Right forelimb (tissue), 1 donor: ENCODE results near the gene TPM4.
"Not testable (repeated sequence)": the region's sequence is repeated elsewhere in the genome, so short reads cannot be mapped to it uniquely, and the experiment has no call there.

Experiments used
- DNase-seq: peaks from one replicate; pipeline ENCODE4 v3.0.0-alpha.2; 2018

TPM4 gene

GRCh38 chr19:16074488-16075365, 1.6 kb upstream of the TPM4 start:
- no peak for DNase-seq

- DNase-seq = no peak
These were observed 703 bp upstream of the TPM4 start for GRCh38 chr19:16075430-16076153.

DNA sequence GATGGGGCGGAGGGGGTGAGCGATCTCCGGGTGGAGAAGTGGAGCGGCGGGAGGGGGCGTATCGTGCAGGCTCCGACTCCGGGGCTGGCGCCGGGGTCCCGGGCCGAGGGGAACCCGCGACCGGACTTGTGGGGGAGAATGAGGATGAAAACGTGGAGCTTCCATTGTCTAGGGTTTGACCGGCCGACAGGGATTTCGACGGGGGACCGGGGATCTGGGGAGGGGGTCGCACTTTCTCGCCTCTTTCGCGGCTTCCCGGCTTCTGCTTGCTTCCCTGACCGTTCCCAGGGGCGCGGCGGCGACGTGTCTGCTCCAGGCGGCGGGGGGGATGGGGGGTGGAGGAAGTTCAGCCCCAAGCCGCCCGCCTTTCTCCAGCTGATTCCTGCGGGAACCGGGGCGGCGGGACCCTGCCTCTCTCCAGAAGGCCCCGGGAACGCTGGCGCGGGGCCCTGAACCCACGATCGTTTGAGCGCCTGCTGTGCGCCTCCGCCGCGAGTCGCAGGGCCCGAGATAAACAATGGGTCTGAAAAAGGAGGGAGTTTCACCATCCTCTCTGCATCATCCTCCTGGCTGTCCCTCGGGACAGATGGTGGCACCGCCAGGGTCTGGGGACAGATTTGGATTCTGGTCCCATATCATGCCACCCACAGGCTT, 790 bp downstream of the TPM4 start:
- DNase-seq = peak; percentile 82

DNA sequence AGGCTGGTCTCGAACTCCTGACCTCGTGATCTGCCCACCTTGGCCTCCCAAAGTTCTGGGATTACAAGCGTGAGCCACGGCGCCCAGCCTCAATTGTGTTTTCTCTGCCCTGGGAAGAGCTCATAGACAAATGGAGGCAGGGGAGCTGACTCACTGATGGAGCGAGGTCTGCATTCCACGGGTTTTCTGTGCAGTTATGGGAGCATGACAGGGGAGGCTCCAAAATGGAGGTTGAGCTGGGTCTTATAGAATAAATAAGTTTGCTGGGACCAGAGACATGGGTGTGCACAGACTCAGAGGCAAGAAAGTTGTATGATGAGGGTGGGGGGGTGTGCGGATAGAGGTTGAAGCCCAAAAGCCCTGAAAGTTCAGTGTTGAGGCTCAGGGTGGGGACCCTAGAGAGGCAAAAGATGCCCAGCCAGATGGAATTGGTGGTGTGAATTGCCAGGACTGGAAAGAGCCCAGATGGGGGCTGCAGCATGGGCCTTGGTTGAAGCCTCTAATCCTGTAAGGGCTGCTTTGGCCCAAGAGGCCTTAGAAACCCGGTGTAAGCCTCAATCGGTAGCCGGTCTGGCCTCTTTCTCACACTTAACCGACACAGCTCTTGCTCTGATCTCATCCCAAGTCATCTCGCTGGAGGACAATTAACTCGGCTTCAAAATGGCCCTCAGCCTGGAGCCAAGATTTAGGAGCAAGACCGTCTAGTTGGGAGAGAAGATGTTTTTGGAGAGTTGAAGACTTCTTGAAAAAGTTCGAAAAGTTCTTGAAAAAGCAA, 1.9 kb downstream of the TPM4 start:
- peak; percentile 85 for DNase-seq

GRCh38 chr19:16078759-16079707, 2.7 kb downstream of the TPM4 start:
- peak; percentile 88 for DNase-seq

DNA sequence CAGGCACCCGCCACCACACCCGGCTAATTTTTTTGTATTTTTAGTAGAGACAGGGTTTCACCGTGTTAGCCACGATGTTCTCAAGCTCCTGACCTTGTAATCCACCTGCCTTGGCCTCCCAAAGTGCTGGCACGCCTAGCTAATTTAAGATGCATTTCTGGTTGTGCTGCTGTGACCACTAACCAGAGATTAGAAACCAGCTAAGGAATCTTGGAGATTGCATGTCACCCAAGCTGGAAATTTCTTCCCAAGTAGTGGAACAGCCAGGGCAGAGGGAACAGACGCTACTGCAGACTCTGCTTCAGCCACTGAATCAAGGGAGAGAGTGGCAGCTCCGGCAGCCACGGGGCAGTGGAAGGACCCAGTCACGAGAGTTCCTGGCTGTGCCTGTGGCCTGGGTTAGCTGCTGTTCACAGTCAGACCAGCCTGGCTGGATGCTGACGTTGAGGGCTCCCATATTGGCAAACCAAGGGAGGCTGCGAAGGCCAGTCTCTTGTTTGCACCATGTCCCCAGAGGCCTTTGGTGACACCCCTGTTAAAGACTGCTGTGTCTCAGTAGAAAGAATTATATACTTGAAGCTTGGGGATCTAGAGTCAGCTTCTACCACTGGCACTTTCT, 7.9 kb downstream of the TPM4 start:
- DNase-seq = no peak

DNA sequence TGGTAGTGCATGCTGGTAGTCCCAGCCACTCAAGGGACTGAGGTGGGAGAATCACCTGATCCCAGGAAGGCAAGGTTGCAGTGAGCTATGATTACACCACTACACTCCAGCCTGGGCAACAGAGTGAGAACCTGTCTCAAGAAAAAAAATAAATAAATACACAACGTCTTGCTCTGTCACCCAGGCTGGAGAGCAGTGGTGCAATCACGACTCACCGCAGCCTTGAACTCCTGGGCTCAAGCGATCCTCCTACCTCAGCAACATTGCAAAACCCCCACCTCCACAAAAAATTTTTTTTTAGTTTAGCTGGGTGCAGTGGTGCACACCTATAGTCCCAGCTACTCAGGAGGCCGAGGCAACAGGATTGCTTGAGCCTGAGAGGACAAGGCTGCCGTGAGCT, 8.8 kb downstream of the TPM4 start:
- DNase-seq = no peak

DNA sequence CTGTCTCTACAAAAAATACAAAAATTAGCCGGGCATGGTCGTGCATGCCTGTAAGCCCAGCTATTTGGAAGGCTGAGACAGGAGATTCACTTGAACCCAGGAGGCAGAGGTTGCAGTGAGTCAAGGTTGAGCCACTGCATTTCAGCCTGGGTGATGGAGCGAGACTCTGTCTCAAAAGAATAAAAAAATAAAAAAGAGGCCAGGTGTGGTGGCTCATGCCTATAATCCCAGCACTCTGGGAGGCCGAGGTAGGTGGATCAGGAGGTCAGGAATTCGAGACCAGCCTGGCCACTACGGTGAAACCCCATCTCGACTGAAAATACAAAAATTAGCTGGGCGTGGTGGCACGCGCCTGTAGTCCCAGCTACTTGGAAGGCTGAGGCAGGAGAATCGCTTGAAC, 11.1 kb downstream of the TPM4 start:
- DNase-seq = not testable (repeated sequence)

GRCh38 chr19:16087940-16088339, 11.6 kb downstream of the TPM4 start:
- DNase-seq = no peak

DNA sequence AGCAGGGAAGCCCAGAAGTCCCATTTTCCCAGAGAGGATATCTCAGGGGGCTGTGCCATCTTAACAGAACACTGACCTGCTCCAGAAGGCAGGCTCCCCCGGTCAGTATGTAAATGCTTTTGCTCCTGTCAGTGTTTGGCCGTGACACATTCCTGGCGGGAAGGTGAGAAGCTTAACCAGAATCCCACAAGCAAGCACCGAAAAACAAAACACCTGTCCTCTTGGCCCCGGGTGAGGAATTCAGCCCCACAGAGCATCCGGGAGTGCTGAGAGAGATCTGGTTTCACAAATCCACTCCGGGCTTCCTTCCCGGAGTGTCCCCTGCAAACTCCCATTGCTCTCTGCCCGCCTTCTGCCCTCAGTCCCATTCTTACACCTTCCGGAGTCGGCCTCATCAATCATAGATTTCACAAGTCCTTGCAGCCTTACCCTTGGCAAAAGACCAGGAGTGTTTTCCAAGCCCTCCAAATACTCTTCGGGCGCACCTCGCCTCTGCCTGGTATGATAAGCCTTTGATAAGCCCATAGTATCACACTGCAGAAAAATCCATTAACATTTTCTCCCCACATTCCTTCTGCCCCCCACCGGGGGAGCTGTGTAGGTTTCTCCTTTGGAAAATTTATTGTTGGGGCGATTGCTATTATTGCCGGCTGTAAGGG, 12.2 kb downstream of the TPM4 start:
- DNase-seq = no peak

DNA sequence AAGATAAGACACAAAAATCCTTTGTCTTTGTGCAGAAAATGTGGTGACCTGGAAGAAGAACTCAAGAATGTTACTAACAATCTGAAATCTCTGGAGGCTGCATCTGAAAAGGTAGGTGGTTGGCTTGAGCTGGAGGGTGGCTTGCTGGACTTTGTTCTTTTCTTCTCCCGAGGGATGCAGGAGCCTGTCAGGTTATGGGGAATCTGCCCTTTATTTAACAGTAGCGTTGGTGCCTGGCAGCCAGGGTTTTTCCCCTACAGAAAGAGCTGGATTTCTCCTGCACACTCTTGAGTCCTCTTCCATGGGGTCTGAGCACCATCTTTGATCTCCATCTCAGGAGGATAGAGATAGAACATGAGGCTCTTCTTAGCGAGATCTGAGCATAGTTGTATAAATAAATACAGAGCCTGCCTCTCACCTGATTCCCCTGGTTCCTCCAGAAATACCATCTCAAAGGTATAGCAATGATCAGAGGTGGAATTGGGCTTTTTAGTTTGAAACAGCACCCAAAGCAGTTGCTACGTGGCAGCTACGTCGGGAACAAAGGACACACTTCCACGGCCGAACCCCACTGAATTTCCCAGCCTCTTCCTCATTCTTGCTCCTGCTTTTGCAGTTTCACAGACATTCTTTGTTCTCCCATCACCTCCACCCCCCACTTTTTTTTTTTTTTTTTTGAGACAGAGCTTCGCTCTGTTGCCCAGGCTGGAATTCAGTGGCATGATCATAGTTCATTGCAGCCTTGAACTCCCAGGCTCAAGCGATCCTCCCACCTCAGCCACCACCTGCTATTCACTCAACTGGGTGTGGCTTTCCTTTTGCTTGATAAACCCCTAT, 12.9 kb downstream of the TPM4 start:
- DNase-seq = no peak

GRCh38 chr19:16091546-16092475, 15.5 kb downstream of the TPM4 start:
- no peak for DNase-seq

- DNase-seq = no peak
These were observed 18.2 kb downstream of the TPM4 start for GRCh38 chr19:16094360-16095070.

DNA sequence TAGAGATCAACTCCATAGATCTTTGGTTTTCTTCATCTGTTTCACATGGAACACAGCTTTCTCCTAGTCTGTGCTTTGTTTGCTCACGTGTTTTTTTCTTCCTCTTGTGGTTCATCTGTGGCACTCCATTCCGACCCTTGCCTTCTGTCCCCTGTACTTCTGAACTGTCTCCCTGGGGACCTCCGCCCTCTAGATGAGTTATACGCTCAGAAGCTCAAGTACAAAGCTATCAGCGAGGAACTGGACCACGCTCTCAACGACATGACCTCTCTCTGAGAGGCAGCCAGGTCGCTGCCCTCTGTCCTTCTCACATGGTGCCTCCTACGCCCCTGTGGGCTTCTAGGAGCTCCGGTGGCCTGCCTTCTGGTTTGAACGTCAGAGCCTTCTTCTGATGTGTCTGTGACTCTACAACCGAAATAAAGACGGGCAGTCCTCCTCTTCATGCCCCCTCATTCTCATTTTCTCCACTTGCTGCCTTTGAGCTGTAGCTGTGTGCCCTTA, 18.8 kb downstream of the TPM4 start:
- no peak for DNase-seq

DNA sequence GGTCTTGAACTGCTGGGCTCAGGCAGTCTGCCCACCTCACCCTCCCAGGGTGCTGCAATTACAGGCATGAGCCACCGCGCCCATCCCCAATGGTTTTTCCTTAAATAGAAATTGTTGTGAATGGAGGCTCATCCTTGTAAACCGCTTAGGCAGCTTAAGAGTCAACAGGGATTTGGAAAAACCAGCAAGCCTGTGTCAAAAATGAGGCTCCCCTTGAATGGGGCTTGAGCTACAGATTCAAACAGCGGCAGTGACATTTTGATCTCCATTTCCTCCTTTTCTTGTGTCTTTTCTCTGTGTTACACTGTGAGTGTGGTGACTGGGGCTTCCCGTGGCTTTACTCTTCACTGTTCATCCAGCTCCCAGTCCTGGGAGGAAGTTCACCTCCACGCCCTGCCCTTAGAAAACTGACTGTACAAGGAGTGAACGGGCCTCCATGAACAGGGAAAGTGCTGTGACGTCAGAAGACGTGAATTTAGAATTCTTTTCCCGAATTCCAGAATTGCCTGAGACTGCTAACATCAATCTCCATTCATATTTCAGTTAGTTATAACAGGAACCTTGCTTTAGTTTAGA, 20.1 kb downstream of the TPM4 start:
- DNase-seq = no peak

DNA sequence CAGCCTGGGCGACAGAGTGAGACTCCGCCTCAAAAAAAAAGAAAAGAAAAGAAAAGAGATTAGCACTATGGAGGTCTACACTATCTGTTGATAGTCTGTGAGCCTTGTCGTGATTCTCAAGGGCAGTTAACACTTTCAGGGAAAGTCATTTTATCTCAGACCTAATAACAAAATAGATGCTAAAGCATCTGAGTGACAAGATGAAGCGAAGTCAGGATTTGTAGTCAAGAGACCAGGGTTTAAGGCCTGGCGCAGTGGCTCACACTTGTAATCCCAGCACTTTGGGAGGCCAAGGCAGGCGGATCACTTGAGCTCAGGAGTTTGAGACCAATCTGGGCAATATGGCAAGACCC, 22.1 kb downstream of the TPM4 start:
- DNase-seq = no peak

DNA sequence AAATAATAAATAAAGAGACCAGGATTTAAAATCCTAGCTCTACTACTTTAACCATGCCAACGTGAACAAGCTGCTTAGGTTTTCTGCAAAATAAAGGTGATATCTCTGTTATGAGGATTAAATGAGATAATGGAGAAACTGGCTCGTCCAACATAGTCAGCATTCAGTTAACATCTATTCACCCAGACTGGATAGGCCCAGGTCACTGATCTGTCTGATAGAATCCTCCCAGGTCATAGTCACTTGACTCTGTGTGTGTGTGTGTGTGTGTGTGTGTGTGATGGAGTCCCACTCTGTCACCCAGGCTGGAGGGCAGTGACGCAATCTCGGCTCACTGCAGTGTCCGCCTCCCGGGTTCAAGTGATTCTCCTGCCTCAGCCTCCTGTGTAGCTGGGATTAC, 22.5 kb downstream of the TPM4 start:
- DNase-seq = no peak
